ENCODE data around the gene NEU3.
"Not testable (repeated sequence)": the region's sequence is repeated elsewhere in the genome, so short reads cannot be mapped to it uniquely, and the experiment has no call there.

Gene NEU3

GRCh38 chr11:74988541-74989259 lies at the start of gene NEU3:
TSS of gene NEU3 (plus strand) at chr11:74988933. CDS start at chr11:74989061, 128 bp downstream.
- DNase-seq (ENCODE audit: low read depth), result peak; percentile 73

- no peak for DNase-seq (ENCODE audit: low read depth)
Observed at GRCh38 chr11:74941492-74941891, 47.2 kb upstream of the NEU3 start.

- no peak for DNase-seq (ENCODE audit: low read depth)
Observed at GRCh38 chr11:74942073-74942759, 46.5 kb upstream of the NEU3 start.

GRCh38 chr11:74948546-74948897 lies 40.2 kb upstream of the NEU3 start:
- DNase-seq (ENCODE audit: low read depth), result no peak

- peak; percentile 98 for DNase-seq (ENCODE audit: low read depth)
Observed at GRCh38 chr11:74948898-74949752, 39.6 kb upstream of the NEU3 start, which contains the start of the genes SPCS2 and XRRA1. TSS of gene SPCS2 (plus strand) at chr11:74949266. CDS start at chr11:74949286, 20 bp downstream. TSS of gene XRRA1 (minus strand) at chr11:74949091. CDS start at chr11:74940878, 8,213 bp downstream.

- DNase-seq (ENCODE audit: low read depth), result no peak
Observed at GRCh38 chr11:74949753-74950137, 39.0 kb upstream of the NEU3 start.

GRCh38 chr11:74950374-74950969 lies 38.3 kb upstream of the NEU3 start:
- no peak for DNase-seq (ENCODE audit: low read depth)

GRCh38 chr11:74951226-74951625 lies 37.5 kb upstream of the NEU3 start:
- DNase-seq (ENCODE audit: low read depth), result no peak

GRCh38 chr11:74952752-74953151 lies 36.0 kb upstream of the NEU3 start:
- DNase-seq (ENCODE audit: low read depth), result no peak

GRCh38 chr11:74953451-74953850 lies 35.3 kb upstream of the NEU3 start:
- no peak for DNase-seq (ENCODE audit: low read depth)

- no peak for DNase-seq (ENCODE audit: low read depth)
Observed at GRCh38 chr11:74954199-74954598, 34.5 kb upstream of the NEU3 start.

GRCh38 chr11:74956397-74957015 lies 32.2 kb upstream of the NEU3 start:
- DNase-seq (ENCODE audit: low read depth), result no peak

GRCh38 chr11:74957937-74958629 lies 30.6 kb upstream of the NEU3 start:
- no peak for DNase-seq (ENCODE audit: low read depth)

- DNase-seq (ENCODE audit: low read depth), result not testable (repeated sequence)
Observed at GRCh38 chr11:74960128-74960527, 28.6 kb upstream of the NEU3 start.

- DNase-seq (ENCODE audit: low read depth), result no peak
Observed at GRCh38 chr11:74966651-74967050, 22.1 kb upstream of the NEU3 start.

GRCh38 chr11:74970852-74971395 lies 17.8 kb upstream of the NEU3 start:
- DNase-seq (ENCODE audit: low read depth), result no peak

- DNase-seq (ENCODE audit: low read depth), result no peak
Observed at GRCh38 chr11:74971424-74971823, 17.3 kb upstream of the NEU3 start.

GRCh38 chr11:74978041-74978440 lies 10.7 kb upstream of the NEU3 start:
- DNase-seq (ENCODE audit: low read depth), result no peak

- DNase-seq (ENCODE audit: low read depth), result no peak
Observed at GRCh38 chr11:74980634-74981033, 8.1 kb upstream of the NEU3 start.

GRCh38 chr11:74981888-74982287 lies 6.8 kb upstream of the NEU3 start:
- DNase-seq (ENCODE audit: low read depth), result no peak

- DNase-seq (ENCODE audit: low read depth), result no peak
Observed at GRCh38 chr11:74984070-74984469, 4.7 kb upstream of the NEU3 start.
